Activated B cell treated with CpG ODN at 0.5 μM for 24 hours (primary cell): Measurements from ENCODE around the gene EAF2. TPM values are rescaled to one million over a fixed set of nuclear protein-coding genes. Genes with fewer than 3 reads are reported as not detected.

ENCODE experiments used
- ATAC-seq: fragments of 200-7000 bp; cut with Tn5 transposase; one replicate; pipeline ENCODE4 v1.10.0; 2021; ENCODE audit warnings: low read depth, mild to moderate bottlenecking, moderate library complexity
- CTCF ChIA-PET: fragments of 350-600 bp; sonication (Branson Sonifier 250); formaldehyde crosslinking; loops from one replicate; lab custom pipeline; 2021; ENCODE audit warnings: antibody characterized with exemption; lab: Charles Lee
- POLR2A ChIA-PET: fragments of 350-600 bp; sonication (Branson Sonifier 250); formaldehyde crosslinking; loops from one replicate; lab custom pipeline; 2021; ENCODE audit warnings: antibody characterized with exemption; lab: Charles Lee
- DNase-seq: peaks from one replicate; pipeline ENCODE4 v3.0.0; 2022
- H3K27ac Mint-ChIP-seq: one replicate; pipeline ENCODE4 v1.8.0; 2020; ENCODE audit warnings: mixed read lengths
- H3K27me3 Mint-ChIP-seq: one replicate; pipeline ENCODE4 v1.8.0; 2021; ENCODE audit warnings: mixed read lengths
- H3K36me3 Mint-ChIP-seq: one replicate; pipeline ENCODE4 v1.8.0; 2021; ENCODE audit warnings: low read depth, mixed read lengths
- H3K4me1 Mint-ChIP-seq: one replicate; pipeline ENCODE4 v1.8.0; 2021; ENCODE audit warnings: mixed read lengths
- H3K4me3 Mint-ChIP-seq: one replicate; pipeline ENCODE4 v1.8.0; 2020; ENCODE audit warnings: mild to moderate bottlenecking, mixed read lengths
- H3K9me3 Mint-ChIP-seq: one replicate; pipeline ENCODE4 v1.8.0; 2020; ENCODE audit warnings: mixed read lengths
- intact Hi-C: fragments of 100-400 bp; cut with micrococcal nuclease; formaldehyde crosslinking; loops from one replicate; pipeline ENCODE4 v1.15.1; 2024
- total RNA-seq: library from RNA; stranded (reverse); gene quantifications from 2 replicates; pipeline ENCODE4 v1.2.3, GENCODE V29; 2022
- TF ChIP-seq, protein P1 (sequence below): fragments of 200-600 bp; IDR thresholded peaks from one replicate; pipeline ENCODE4 v1.8.0; 2022; ENCODE audit warnings: antibody characterized with exemption, mild to moderate bottlenecking

EAF2 gene
- total RNA-seq, 1 donor from 2014 or later, result 43.3 TPM

DNA sequence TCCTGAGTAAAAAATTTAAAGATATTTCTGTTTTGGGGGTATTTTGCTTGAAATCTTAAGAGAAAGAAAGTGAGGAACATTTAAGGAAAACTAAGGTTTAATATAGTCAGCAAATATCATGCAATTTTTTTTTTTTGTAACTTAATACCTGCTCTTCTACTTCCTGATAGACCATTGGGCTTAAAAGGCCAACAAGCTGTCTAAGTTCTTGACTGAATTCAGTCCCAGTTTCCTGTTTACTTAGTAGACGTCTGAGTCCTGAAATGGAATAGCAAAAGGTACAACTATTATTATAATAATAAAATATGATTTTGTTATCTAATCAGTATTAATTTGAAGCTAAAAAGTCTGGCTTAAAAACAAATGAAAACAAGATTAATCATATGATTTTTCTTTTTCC is 38.0 kb upstream of the EAF2 start:
- TF ChIP-seq, protein P1, sequence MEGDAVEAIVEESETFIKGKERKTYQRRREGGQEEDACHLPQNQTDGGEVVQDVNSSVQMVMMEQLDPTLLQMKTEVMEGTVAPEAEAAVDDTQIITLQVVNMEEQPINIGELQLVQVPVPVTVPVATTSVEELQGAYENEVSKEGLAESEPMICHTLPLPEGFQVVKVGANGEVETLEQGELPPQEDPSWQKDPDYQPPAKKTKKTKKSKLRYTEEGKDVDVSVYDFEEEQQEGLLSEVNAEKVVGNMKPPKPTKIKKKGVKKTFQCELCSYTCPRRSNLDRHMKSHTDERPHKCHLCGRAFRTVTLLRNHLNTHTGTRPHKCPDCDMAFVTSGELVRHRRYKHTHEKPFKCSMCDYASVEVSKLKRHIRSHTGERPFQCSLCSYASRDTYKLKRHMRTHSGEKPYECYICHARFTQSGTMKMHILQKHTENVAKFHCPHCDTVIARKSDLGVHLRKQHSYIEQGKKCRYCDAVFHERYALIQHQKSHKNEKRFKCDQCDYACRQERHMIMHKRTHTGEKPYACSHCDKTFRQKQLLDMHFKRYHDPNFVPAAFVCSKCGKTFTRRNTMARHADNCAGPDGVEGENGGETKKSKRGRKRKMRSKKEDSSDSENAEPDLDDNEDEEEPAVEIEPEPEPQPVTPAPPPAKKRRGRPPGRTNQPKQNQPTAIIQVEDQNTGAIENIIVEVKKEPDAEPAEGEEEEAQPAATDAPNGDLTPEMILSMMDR, result no peak
- peaks cover 42% of the 10 kb centered on the region for H3K36me3 Mint-ChIP-seq
- POLR2A ChIA-PET, result no interaction called here

GRCh38 chr3:121800906-121801305 is 34.1 kb upstream of the EAF2 start:
- CTCF ChIA-PET, result no interaction called here
- H3K27ac Mint-ChIP-seq, result peak overlapping the region; percentile 16

More for the DNA sequence above, 38.0 kb upstream of the EAF2 start:
- H3K4me1 Mint-ChIP-seq, result peaks cover 61% of the 10 kb centered on the region
- DNase-seq (no peak), ATAC-seq (no peak)
- CTCF ChIA-PET, result no interaction called here
- H3K9me3 Mint-ChIP-seq, result peaks cover 2% of the 10 kb centered on the region
- intact Hi-C loops, result no loop called here
- no peaks in the 10 kb centered on the region for H3K27me3 Mint-ChIP-seq
- H3K27ac Mint-ChIP-seq, result peak overlapping the region; percentile 30
- no peak overlapping the region for H3K4me3 Mint-ChIP-seq

DNA sequence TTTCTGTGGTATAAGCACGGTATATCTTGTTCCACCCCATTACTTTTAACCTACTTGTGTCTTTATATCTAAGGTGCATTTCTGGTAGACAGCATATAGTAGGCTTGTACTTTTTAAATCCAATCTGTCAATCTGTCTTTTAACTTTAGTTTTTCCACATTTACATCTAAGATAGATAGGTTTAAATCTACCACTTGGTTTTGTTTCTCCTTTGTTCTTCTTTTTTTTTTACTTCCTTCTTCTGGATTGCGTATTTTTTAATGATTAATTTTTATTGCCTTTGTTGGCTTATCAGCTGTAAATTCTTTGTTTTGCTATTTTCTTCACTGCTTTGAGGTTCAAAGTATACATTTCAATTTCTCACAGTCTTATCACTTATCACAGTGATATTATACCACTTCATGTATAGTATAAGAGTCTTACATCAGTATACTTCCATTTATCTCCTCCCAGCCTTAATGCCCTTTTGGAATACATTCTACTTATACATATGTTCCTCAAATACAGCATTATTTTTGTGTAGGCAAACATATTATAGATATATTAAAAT is 31.2 kb upstream of the EAF2 start:
- DNase-seq (no peak), ATAC-seq (peak; percentile 28)
- Mint-ChIP-seq H3K27ac (peak overlapping the region; percentile 84), H3K4me3 (peak overlapping the region; percentile 64), H3K4me1 (peaks cover 66% of the 10 kb centered on the region), H3K27me3 (no peaks in the 10 kb centered on the region), H3K36me3 (peaks cover 57% of the 10 kb centered on the region), H3K9me3 (peaks cover 2% of the 10 kb centered on the region)
- ChIA-PET CTCF (no interaction called here), POLR2A (no interaction called here)
- intact Hi-C loops, result loop anchor here (1.0 kb wide), 1 partner anchor 10 kb away; no protein-coding TSS in a partner anchor
- TF ChIP-seq, protein P1, result no peak

More at GRCh38 chr3:121800906-121801305, 34.1 kb upstream of the EAF2 start:
- DNase-seq, result no peak
- Mint-ChIP-seq H3K4me1 (peaks cover 63% of the 10 kb centered on the region), H3K27me3 (no peaks in the 10 kb centered on the region), H3K9me3 (peaks cover 2% of the 10 kb centered on the region), H3K36me3 (peaks cover 56% of the 10 kb centered on the region), H3K4me3 (no peak overlapping the region)
- TF ChIP-seq, protein P1, result no peak
- ATAC-seq, result no peak
- POLR2A ChIA-PET, result interaction anchor here (1.2 kb wide), 1 partner anchor 51 kb away, joined by 3 read pairs; the partner anchor contains the start of gene GOLGB1
- intact Hi-C loops, result loop anchor here (1.0 kb wide), 1 partner anchor 8 kb away; no protein-coding TSS in a partner anchor

- Mint-ChIP-seq H3K27ac (peak overlapping the region; percentile 89), H3K27me3 (no peaks in the 10 kb centered on the region), H3K4me3 (peak overlapping the region; percentile 72), H3K36me3 (peaks cover 72% of the 10 kb centered on the region), H3K4me1 (peaks cover 81% of the 10 kb centered on the region), H3K9me3 (no peaks in the 10 kb centered on the region)
- TF ChIP-seq, protein P1, result no peak
- ChIA-PET CTCF (interaction anchor here (1.0 kb wide), 1 partner anchor 449 kb away, joined by 3 read pairs; no protein-coding TSS in a partner anchor), POLR2A (interaction anchor here (1.1 to 3.3 kb wide), 8 partner anchors 9 to 148 kb away, joined by 3 to 25 read pairs (median 4); partner anchors contain the start of genes EAF2, GOLGB1, HCLS1 and IQCB1)
- intact Hi-C loops, result loop anchor here (1.0 to 2.0 kb wide), 6 partner anchors 9 to 60 kb away; partner anchors contain the start of genes EAF2, GOLGB1 and IQCB1
- ATAC-seq, result peak; percentile 89
- DNase-seq, result no peak
Observed at GRCh38 chr3:121809249-121809648, 25.8 kb upstream of the EAF2 start.

DNA sequence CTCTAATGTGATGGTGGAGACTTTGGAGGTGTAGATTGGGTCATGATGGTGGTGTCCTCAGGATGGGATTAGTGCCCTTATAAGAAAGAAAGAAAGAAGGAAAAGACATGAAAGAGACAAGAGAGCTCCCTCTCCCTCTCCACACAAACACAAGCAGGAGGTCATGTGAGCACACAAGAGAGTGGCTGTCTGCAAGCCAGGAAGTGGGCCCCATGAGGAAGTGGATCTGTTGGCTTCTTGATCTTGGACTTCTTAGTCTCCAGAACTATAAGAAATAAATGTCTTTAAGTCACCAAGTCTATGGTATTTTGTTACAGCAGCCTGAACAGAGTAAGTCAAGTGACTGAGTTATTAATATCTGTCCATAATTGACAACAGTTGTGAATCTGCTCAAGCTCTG is 17.3 kb upstream of the EAF2 start:
- TF ChIP-seq, protein P1, result no peak
- DNase-seq (no peak), ATAC-seq (no peak)
- Mint-ChIP-seq H3K9me3 (peaks cover 18% of the 10 kb centered on the region), H3K36me3 (peaks cover 84% of the 10 kb centered on the region), H3K27ac (peak overlapping the region; percentile 19), H3K27me3 (no peaks in the 10 kb centered on the region), H3K4me1 (peaks cover 74% of the 10 kb centered on the region), H3K4me3 (no peak overlapping the region)
- POLR2A ChIA-PET, result interaction anchor here (0.9 to 1.6 kb wide), 2 partner anchors 9 to 11 kb away, joined by 3 to 5 read pairs; no protein-coding TSS in a partner anchor
- CTCF ChIA-PET, result no interaction called here
- intact Hi-C loops, result loop anchor here (2.0 kb wide), 1 partner anchor 17 kb away; the partner anchor contains the start of genes EAF2 and IQCB1
